DND-41 (cell line): ENCODE data around the gene TBC1D8.

Experiments used
- EZH2 ChIP-seq: IDR thresholded peaks from 3 replicates; pipeline ENCODE4 v1.6.1; 2012; ENCODE audit warnings: borderline replicate concordance, low read depth, mild to moderate bottlenecking, moderate library complexity, low read length, inconsistent platforms; ENCODE audit not compliant: severe bottlenecking
- TF ChIP-seq, protein P1 (sequence below): IDR thresholded peaks from 2 replicates; pipeline ENCODE4 v1.5.1; 2012; ENCODE audit warnings: borderline replicate concordance, low read length, moderate library complexity, mild to moderate bottlenecking; ENCODE audit not compliant: poor library complexity, severe bottlenecking; ENCODE audit errors: extremely low read depth

DNA sequence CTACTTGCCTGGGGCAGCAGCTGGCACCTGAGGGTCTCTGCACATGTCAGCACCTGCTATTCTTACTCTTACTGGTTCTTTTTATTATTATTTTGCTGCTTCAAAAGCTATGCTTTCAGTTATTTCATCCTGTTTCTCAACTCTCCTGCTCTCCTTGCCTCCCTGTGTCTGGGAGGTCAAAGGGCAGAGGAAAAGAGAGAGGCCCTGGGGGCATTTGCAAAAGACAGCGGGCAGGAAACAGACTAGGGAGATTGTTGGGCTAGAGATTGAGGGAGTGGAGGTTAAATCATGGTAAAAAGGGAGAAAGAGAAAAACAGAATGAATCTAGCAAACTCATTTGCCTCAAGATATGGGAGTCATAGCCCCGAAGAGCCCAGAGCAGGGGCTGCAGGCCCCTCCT lies 170.2 kb downstream of the TBC1D8 start:
- TF ChIP-seq, protein P1, sequence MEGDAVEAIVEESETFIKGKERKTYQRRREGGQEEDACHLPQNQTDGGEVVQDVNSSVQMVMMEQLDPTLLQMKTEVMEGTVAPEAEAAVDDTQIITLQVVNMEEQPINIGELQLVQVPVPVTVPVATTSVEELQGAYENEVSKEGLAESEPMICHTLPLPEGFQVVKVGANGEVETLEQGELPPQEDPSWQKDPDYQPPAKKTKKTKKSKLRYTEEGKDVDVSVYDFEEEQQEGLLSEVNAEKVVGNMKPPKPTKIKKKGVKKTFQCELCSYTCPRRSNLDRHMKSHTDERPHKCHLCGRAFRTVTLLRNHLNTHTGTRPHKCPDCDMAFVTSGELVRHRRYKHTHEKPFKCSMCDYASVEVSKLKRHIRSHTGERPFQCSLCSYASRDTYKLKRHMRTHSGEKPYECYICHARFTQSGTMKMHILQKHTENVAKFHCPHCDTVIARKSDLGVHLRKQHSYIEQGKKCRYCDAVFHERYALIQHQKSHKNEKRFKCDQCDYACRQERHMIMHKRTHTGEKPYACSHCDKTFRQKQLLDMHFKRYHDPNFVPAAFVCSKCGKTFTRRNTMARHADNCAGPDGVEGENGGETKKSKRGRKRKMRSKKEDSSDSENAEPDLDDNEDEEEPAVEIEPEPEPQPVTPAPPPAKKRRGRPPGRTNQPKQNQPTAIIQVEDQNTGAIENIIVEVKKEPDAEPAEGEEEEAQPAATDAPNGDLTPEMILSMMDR = no peak
- TF ChIP-seq EZH2 = no peak
